Left cardiac atrium (tissue), 4 donors: ENCODE data around the gene NAA15. TPM values are rescaled to one million over a fixed set of nuclear protein-coding genes. Genes with fewer than 3 reads are reported as not detected.
"Not testable (repeated sequence)": the region's sequence is repeated elsewhere in the genome, so short reads cannot be mapped to it uniquely, and the experiment has no call there.

Source experiments
- ATAC-seq, 2 donors: fragments of 200-7000 bp; cut with Tn5 transposase; one replicate each; pipeline ENCODE4 v1.9.1; 2020; ENCODE audit warnings: mild to moderate bottlenecking in 2 of 2, moderate library complexity in 2 of 2
- DNase-seq: peaks from one replicate; pipeline ENCODE4 v3.0.0-alpha.2; 2020
- intact Hi-C, 2 donors: fragments of 100-400 bp; cut with DNase I; formaldehyde crosslinking; loops; one replicate each; pipeline versions ENCODE4 v1.14.1 to v1.15.1; 2022 to 2023
- total RNA-seq, 2 donors: library from RNA; stranded (reverse); fragmentation: NEBNext Ultra II Directional; extraction: Animal tissue kit (Norgen Biotek cat#: 25700); gene quantifications; one replicate each; pipeline ENCODE4 v1.2.1, GENCODE V29; 2021
- donor health status: DM: no; HTN: yes; CAD: no.
- donor health status: DM: no; HTN: yes; CAD: no; lungs with severe emphysema.
- donor health status: DM: yes; HTN: yes; CAD: no.
- donor health status: Dilated cardiomyopathy.

NAA15 gene
- total RNA-seq, 2 donors from 2014 or later, result 33.1 to 46.1 TPM

GRCh38 chr4:139465922-139466321, 164.6 kb downstream of the NAA15 start:
- ATAC-seq, result no peak
- DNase-seq, result no peak
- intact Hi-C loops, result no loop called here

GRCh38 chr4:139468756-139469155, 167.5 kb downstream of the NAA15 start:
- DNase-seq, intact Hi-C loops: not testable (repeated sequence)

GRCh38 chr4:139469216-139469615, 167.9 kb downstream of the NAA15 start:
- intact Hi-C loops, result no loop called here
- no peak for DNase-seq
- no peak for ATAC-seq

More at GRCh38 chr4:139468756-139469155, 167.5 kb downstream of the NAA15 start:
- ATAC-seq, result not testable (repeated sequence)

Other genes starting within 250 kb of the NAA15 start
- 10 to 100 TPM; 34.1 to 34.2 TPM for gene ELF2, start 124.3 kb upstream of the NAA15 start, total RNA-seq
- 1 to 10 TPM; 1.2 to 1.6 TPM for gene MGARP, start 21.3 kb upstream of the NAA15 start, total RNA-seq
- 100 to 1,000 TPM; 181 TPM for gene NDUFC1, start 972 bp downstream of the NAA15 start, total RNA-seq
- gene RAB33B, start 152.6 kb downstream of the NAA15 start, total RNA-seq, result 1 to 10 TPM; 6.3 to 6.6 TPM